HG03064 (cell line): ENCODE measurements around the gene FOXC2.
"Not testable (repeated sequence)": the region's sequence is repeated elsewhere in the genome, so short reads cannot be mapped to it uniquely, and the experiment has no call there.

Source experiments
- ATAC-seq: cut with Tn5 transposase; IDR thresholded peaks from one replicate; pipeline ENCODE4 v1.9.1; 2021; ENCODE audit warnings: low read depth; ENCODE audit not compliant: unreplicated experiment

The FOXC2 gene

GRCh38 chr16:86584726-86585721 is 18.4 kb downstream of the FOXC2 start:
- ATAC-seq, result no peak

- ATAC-seq, result no peak
These were observed 19.4 kb downstream of the FOXC2 start for GRCh38 chr16:86585821-86586611.

GRCh38 chr16:86587487-86587886 is 20.9 kb downstream of the FOXC2 start:
- no peak for ATAC-seq

- not testable (repeated sequence) for ATAC-seq
These were observed 21.3 kb downstream of the FOXC2 start for GRCh38 chr16:86587955-86588354.

GRCh38 chr16:86590501-86591144 is 24.0 kb downstream of the FOXC2 start:
- no peak for ATAC-seq

GRCh38 chr16:86591270-86591669 is 24.6 kb downstream of the FOXC2 start:
- ATAC-seq, result no peak

GRCh38 chr16:86593913-86594620 is 27.4 kb downstream of the FOXC2 start:
- ATAC-seq, result no peak

- ATAC-seq, result no peak
These were observed 28.1 kb downstream of the FOXC2 start for GRCh38 chr16:86594721-86595120.

GRCh38 chr16:86595983-86596605 is 29.5 kb downstream of the FOXC2 start:
- ATAC-seq, result no peak

- no peak for ATAC-seq
These were observed 30.7 kb downstream of the FOXC2 start for GRCh38 chr16:86597126-86597879.

- no peak for ATAC-seq
These were observed 31.4 kb downstream of the FOXC2 start for GRCh38 chr16:86597880-86598606.

GRCh38 chr16:86598607-86599565 is 32.3 kb downstream of the FOXC2 start:
- no peak for ATAC-seq

- ATAC-seq, result no peak
These were observed 34.7 kb downstream of the FOXC2 start for GRCh38 chr16:86601356-86601755.

- no peak for ATAC-seq
These were observed 35.9 kb downstream of the FOXC2 start for GRCh38 chr16:86602521-86602920.

- no peak for ATAC-seq
These were observed 38.0 kb downstream of the FOXC2 start for GRCh38 chr16:86604436-86605193.

GRCh38 chr16:86605950-86606349 is 39.3 kb downstream of the FOXC2 start:
- no peak for ATAC-seq

- ATAC-seq, result no peak
These were observed 41.7 kb downstream of the FOXC2 start for GRCh38 chr16:86608301-86608747.
